ENCODE results near the gene HHIPL1. TPM values are rescaled to one million over a fixed set of nuclear protein-coding genes. Genes with fewer than 3 reads are reported as not detected.

Gene HHIPL1
- total RNA-seq, 2 donors from 2014 or later: under 0.01 to 0.26 TPM

GRCh38 chr14:99686557-99687283, 41.8 kb downstream of the HHIPL1 start:
- Histone ChIP-seq H3K4me1 (peaks cover 14% of the 10 kb centered on the region), H3K36me3 (replicated peaks in 1 of 2; ENCODE audit: insufficient read depth in 1 of 2, low read depth in 2 of 2) (no peaks in the 10 kb centered on the region), H3K9me3 (no peaks in the 10 kb centered on the region), H3K27me3 (no peaks in the 10 kb centered on the region), H3K4me3 (no peak overlapping the region), H3K27ac (no peak overlapping the region)
- TF ChIP-seq POLR2A (IDR thresholded peaks at IDR 0.05) (no peak), CTCF (IDR thresholded peaks at IDR 0.05) (no peak)
- 84 to 90% methylated on average over 8 of the region's 8 CpGs for WGBS, 2 donors
- no peak for DNase-seq
- no peak for ATAC-seq
- intact Hi-C loops (cut with DNase I): no loop called here

GRCh38 chr14:99687284-99688209, 42.6 kb downstream of the HHIPL1 start:
- peaks cover 14% of the 10 kb centered on the region for H3K4me1 ChIP-seq
- H3K9me3 ChIP-seq: no peaks in the 10 kb centered on the region
- ATAC-seq (no peak), DNase-seq (peak in 2 of 4 donors; percentile 31 to 43)
- 63% methylated on average over 11 to 12 of the region's 12 CpGs for WGBS, 2 donors
- no peaks in the 10 kb centered on the region for H3K36me3 ChIP-seq (replicated peaks in 1 of 2; ENCODE audit: insufficient read depth in 1 of 2, low read depth in 2 of 2)
- no peaks in the 10 kb centered on the region for H3K27me3 ChIP-seq
- TF ChIP-seq POLR2A (IDR thresholded peaks at IDR 0.05) (no peak), CTCF (IDR thresholded peaks at IDR 0.05) (peak; percentile 34 to 62 (median 43))
- no peak overlapping the region for H3K4me3 ChIP-seq
- intact Hi-C loops (cut with DNase I): no loop called here
- H3K27ac ChIP-seq: no peak overlapping the region

- DNase-seq: no peak
- H3K4me1 ChIP-seq: peaks cover 9% of the 10 kb centered on the region
- H3K27ac ChIP-seq: no peak overlapping the region
- no peaks in the 10 kb centered on the region for H3K9me3 ChIP-seq
- 73 to 84% methylated on average over 10 of the region's 10 CpGs for WGBS, 2 donors
- no peaks in the 10 kb centered on the region for H3K27me3 ChIP-seq
- intact Hi-C loops (cut with DNase I): no loop called here
- no peaks in the 10 kb centered on the region for H3K36me3 ChIP-seq (replicated peaks in 1 of 2; ENCODE audit: insufficient read depth in 1 of 2, low read depth in 2 of 2)
- TF ChIP-seq POLR2A (IDR thresholded peaks at IDR 0.05) (no peak), CTCF (IDR thresholded peaks at IDR 0.05) (no peak)
- ATAC-seq: no peak
- H3K4me3 ChIP-seq: no peak overlapping the region
These were observed 43.3 kb downstream of the HHIPL1 start for GRCh38 chr14:99688210-99688581.

GRCh38 chr14:99688629-99689028, 43.7 kb downstream of the HHIPL1 start:
- no peak for TF ChIP-seq POLR2A (IDR thresholded peaks at IDR 0.05)
- Histone ChIP-seq H3K4me1 (peaks cover 5% of the 10 kb centered on the region), H3K9me3 (no peaks in the 10 kb centered on the region), H3K36me3 (replicated peaks in 1 of 2; ENCODE audit: insufficient read depth in 1 of 2, low read depth in 2 of 2) (no peaks in the 10 kb centered on the region), H3K27me3 (no peaks in the 10 kb centered on the region), H3K4me3 (no peak overlapping the region), H3K27ac (no peak overlapping the region)
- WGBS, 2 donors: 90 to 93% methylated on average over 11 of the region's 11 CpGs
- ATAC-seq (no peak), DNase-seq (no peak)
- intact Hi-C loops (cut with DNase I): no loop called here
